ENCODE data around the gene RGS3.

RGS3 gene

DNA sequence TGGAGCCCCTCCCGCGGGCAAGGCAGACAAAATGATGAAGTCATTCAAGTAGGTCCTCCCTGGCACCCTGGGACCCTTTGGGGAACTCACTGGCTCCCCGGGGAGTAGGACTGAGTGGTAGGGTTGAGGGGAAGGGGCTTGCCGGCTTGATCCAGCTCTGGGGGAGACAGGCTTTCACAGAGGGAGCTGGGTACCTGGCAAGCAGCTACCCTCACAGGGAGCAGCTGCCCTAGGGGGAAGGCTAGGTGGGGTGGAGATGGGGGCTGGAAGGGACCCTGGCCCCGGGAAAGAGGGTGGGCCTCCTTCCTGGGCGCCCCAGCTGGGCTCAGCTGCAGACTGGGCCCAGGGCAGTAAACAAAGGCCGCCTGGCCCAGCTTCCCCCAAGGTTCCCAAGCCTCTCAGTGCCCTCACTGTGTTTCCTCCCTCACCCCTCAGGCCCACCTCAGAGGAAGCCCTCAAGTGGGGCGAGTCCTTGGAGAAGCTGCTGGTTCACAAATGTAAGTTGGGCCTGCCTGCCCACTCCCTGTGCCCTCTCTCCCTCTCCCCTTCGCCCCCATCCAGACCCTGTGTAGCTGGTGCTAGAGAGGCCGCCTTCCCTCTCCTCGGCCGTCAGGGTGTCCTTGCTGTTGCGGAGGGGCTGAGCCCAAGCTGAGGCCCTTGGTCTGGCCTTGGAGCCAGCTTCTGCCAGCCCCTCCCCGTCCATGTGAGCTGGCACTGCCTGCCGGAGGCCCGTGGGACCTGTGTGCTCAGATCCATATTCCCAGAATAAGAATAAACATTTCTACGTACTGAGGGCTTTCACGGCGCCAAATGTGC, 131.2 kb downstream of the RGS3 start:
- in situ Hi-C loops (cut with MboI; ENCODE audit: low sequenced_read_pairs) = loop anchor here (5.0 to 25.0 kb wide), 3 partner anchors 63 to 682 kb away; no protein-coding TSS in a partner anchor

DNA sequence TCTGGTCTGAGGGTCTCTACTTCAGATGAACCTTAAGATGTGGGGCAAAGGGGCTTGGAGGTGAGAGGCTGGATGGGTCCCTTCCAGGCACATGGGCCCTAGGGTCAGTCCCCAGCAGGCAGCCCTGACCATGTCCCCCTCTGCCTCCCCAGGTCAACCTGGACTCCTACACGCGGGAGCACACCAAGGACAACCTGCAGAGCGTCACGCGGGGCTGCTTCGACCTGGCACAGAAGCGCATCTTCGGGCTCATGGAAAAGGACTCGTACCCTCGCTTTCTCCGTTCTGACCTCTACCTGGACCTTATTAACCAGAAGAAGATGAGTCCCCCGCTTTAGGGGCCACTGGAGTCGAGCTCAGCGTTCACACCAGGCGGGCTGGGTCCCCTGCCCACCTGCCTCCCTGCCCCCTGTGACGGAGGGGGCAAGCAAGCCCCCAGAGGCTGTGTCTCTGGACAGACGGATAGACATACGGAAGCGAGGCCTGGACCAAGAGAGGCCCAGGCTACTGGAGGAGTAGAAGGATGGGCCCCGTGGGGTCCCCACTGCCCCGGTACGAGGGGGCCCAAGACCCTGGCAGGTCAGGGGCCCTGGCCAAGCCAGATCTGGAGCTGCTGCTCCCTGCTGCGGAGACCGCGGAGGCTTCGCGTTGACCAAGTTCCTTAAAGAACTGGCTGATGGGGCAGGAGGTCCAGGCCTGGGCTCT, 133.2 kb downstream of the RGS3 start:
- in situ Hi-C loops (cut with MboI; ENCODE audit: low sequenced_read_pairs) = loop anchor here (25.0 kb wide), 1 partner anchor 684 kb away; no protein-coding TSS in a partner anchor

DNA sequence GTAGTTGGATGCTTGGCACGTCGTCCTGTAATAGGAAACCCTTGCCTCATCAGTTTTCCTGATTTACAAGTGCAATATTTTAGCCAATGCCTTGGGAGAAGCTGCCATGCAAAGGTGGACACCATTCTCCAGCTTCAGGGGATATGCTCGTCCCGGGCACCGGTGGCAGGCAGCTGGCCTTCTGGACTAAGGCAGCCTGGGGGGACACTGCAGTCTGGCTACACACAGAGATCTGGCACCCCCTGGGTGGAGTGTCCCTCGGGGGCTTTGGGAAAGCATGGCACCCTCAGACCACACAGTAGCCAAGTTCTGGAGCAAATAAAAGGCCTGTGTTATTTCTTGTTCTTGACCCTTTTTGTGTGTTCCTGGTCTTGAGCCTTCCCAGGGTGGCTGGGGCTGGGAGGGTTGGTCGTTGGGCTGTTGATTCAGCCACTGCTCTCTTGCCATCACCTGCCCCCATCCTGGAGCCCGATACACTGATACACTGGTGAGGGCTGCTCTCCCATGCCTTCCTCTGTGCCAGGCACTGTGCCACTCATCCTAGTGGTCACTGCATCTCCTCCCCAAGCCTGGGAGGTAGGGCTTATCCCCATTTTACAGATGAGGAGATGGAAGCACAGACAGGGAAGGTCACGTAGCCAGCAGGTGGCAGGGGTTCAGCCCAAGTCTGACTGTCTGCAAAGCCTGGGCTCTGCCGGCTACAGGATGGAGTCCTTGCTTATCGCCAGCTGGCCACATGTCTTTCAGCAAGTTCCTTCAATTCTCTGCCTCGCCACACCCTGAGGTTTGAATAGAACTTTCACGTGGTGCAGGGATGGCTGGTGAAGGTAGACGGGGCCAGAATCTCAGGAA, 134.1 kb downstream of the RGS3 start:
- in situ Hi-C loops (cut with MboI; ENCODE audit: low sequenced_read_pairs) = loop anchor here (25.0 kb wide), 1 partner anchor 685 kb away; no protein-coding TSS in a partner anchor

DNA sequence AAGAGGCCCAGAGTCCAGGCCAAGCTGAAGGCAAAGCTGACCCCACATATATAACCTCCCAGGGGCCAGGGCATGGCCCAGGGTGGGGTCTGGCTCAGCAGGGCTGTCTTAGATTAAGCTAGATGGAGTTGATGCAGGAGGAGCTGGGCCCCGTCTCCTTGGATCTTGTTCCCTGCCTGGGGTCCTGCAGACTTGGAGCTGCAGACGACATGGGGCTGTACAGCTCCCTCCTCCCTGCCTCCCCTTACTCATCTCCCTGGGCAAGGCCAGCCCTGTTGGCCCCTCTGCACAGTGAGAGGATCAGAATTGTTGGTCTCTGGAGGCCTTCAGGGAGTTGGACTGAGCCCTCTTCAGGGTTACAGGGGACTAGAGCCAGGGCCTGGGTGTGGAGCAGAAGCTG, 134.9 kb downstream of the RGS3 start:
- in situ Hi-C loops (cut with MboI; ENCODE audit: low sequenced_read_pairs) = loop anchor here (25.0 kb wide), 1 partner anchor 686 kb away; no protein-coding TSS in a partner anchor

DNA sequence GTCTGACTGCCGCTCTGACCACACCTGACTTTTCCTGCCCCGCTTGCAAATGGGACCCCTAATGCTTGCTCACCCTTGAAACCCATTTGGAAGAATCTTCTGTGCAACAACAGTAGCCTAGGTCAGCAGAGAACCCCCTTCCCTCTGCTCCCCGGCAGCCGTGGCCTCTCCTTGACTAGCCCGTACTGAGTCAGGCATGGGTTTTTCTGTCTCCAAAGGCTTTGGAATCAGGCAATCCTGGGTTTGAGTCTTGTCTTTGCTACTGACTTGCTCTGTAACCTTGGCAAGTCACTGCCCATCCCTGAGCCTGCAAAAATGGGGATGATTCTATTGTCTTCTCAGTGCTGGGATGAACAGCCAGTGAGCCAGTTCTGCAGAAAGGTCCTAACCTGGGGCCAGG, 135.4 kb downstream of the RGS3 start:
- in situ Hi-C loops (cut with MboI; ENCODE audit: low sequenced_read_pairs) = loop anchor here (25.0 kb wide), 1 partner anchor 687 kb away; no protein-coding TSS in a partner anchor

DNA sequence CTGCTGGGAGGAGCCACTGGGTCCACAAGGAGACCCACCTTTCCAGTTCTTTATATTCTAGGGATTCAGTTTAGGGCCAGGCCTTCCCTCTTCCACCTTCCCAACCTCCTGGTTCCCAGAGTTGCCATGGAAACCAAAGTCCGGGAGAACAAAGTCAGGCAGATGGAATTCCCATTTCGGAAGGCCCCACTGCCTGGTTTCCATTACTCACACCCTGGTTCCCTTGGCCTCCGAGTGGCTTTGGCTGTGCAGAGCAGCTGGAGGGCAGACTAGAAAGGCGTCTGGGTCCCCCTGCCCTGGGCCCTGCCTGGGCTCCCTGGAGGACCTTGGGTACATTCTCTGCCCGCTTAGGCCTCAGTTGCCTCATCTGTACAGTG, 136.1 kb downstream of the RGS3 start:
- in situ Hi-C loops (cut with MboI; ENCODE audit: low sequenced_read_pairs) = loop anchor here (25.0 kb wide), 1 partner anchor 687 kb away; no protein-coding TSS in a partner anchor

DNA sequence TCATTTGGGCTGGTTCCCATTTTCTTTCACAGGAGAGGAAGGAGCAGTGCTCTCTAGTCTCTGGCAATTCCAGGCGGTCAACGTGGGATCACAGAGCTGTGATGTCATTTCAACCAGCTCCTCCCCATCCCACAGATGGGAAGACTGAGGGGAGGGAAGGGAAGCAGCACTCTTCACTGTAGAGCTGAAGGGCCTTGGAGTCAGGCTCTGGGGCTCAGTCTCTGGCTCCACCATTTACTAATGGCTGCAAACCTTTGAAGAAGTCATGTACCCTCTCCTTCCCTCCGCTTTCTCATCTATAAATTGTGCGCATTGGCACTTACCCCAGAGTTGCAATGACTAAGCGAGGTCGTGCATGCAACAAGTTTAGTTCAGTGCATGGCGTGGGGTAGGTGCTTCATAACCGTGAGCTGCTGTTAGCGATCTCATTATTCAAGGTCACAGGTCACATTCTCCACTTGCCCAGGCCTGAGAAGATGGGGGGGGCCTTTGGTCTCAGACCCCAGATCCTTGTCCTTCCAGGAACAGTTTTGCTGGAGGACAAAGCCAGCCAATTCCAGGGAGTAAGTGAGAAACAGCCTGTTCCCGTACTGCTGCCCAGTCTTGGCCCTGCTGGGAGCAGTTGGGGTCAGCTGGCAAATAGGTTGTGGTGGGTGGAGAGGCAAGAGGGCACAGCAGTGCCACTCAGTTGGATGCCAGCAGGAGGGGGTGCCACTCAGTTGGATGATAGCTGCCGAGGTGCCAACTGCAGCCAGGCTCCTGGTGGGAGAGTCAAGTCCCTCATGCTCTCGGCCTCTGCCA, 136.7 kb downstream of the RGS3 start:
- in situ Hi-C loops (cut with MboI; ENCODE audit: low sequenced_read_pairs) = no loop called here

DNA sequence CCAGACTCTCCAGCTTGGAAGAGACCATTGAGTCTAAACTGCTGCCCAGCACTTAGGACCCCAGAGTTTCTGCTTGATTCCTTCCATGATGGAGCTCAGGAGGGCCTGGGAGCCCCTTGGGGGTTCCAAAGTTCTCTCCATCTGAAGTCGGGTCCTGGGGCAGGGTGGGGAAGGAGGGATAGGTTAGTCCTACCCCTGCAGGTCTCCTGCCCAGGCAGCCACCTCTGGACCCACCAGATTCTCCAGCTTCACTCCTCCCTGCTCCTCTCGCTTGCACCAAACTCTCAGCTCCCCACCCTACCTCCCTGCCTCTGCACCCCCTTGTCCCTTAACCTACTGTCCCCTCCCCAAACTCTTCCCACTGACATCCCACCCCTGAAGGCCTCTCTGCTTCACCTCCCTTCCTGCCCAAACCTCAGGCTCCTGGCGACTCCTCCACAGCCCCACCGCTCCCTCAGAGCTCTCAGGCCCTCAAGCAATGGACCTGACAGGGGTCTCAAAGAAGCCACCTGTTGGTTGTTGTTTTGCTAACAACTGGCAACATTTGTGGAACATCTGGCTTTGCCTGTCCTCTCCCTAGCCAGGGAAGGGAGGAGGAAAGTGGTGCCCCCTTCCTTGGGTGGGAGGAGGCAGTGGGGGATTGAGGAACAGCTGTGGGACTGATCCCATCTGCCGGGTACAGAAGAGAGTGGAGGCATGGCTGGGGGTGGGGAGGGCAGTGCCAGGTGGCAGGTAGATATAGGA, 137.5 kb downstream of the RGS3 start:
- in situ Hi-C loops (cut with MboI; ENCODE audit: low sequenced_read_pairs) = no loop called here

DNA sequence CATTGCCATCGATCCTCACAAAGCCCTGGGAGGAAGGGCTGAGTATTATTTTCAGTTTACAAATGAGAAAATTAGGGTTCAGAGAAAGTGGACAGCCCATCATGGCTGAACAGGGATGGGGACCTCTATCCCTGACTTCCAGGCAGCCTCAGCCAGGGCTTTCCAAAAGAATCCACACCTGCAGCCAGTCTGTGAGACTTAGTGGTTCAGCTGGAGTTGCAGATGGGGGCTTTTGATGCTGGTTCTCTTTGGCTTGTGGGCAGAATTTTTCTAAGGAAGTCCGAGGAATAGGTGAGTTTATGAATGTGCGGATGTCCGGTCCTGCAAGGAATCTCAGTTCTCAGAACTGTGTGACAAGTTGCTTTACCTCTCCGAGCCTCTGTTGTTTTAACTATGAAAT, 138.1 kb downstream of the RGS3 start:
- in situ Hi-C loops (cut with MboI; ENCODE audit: low sequenced_read_pairs) = no loop called here

DNA sequence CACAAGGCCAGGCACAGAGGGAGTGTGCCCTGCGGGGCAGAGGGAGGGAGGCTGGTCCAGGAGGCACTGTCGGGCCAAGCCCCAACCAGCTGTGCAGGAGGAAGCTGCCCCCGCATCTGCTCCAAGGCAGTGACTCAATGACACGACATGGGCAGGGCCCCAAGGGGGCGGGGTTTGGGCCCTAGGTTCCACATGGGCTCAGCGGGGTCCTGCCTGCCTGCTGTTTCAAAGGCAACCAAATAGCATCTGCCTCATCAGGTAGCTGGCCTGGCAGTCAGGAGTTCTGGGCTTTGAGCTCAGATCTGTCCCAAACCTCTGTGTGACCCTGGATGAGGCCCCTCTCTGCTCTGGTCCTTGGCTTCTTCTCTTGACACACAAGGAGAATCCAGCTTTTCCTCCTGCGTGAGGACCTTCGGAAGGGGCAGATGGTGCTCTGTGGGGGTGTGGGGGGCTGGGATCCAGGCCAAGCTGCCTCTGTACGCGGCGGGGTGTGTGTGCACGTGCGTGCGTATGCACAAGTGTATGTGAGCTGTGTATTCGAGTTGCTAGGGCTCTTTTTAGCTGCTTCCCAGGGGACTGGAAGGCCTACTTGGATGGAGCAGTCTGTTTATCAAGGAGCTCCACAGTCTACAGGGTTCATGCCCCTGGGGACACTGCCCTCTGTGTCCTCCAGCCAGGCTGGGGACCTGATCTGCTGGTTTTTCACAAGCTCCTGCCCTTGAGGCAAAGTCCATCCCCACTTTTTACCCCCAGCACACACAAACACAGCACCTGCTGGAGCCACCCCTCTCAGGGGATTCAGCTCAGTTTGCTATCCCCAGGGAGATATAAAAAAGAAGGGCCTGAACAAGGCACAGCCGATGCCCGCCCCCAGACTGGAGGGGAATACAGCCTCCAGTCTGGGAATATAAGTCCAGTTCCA, 138.9 kb downstream of the RGS3 start:
- in situ Hi-C loops (cut with MboI; ENCODE audit: low sequenced_read_pairs) = no loop called here

DNA sequence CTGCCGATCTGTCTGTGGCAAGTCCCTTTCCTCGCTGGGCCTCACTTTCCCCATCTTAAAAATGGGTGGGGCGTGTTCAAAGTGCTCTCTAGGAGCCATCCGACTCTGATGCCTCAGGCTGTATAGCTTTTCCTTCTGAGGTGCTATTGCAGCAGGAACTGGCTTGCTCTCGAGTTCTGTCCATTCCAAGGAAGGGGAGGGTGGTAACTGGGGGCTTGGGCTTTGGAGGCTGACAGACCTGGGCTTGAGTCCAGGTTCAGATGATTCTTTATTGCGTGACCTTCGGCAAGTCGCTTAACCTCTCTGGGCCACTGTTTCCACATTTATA, 139.5 kb downstream of the RGS3 start:
- in situ Hi-C loops (cut with MboI; ENCODE audit: low sequenced_read_pairs) = no loop called here

DNA sequence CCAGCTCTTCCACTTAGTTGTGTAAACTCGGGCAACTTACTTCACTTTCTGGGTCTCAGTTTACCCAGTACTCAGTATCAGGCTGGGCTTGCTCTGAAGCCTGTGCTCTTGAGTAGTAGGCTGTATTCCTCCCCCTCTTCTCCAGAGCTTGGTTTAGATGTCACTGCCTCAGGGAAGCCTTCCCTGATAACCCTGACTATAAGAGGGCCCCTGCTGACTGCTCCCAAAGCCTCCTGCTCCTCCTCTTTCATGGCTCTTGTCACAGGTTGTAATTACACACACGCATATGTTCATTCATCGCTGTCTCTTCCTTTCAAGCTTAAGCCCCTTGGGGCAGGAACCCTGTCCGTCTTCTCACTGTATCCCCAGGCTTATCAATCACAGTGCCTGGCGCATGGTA, 140.2 kb downstream of the RGS3 start:
- in situ Hi-C loops (cut with MboI; ENCODE audit: low sequenced_read_pairs) = no loop called here

DNA sequence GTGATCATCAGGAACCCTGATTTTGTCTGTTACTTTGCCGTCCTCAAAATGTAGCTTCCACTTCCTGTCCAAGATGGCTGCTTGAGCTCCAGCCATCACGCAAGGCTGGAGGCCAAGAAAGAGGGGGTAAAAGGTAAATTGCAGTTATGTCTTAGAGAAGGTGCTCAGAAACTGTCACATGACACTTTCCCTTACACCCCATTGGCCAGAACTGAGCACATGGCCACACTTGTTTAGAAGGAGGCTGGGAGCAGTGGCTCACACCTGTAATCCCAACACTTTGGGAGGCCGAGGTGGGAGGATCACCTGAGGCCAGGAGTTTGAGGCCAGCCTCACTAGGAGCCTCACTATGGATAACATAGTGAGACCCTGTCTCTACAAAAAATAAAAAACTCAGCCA, 140.9 kb downstream of the RGS3 start:
- in situ Hi-C loops (cut with MboI; ENCODE audit: low sequenced_read_pairs) = no loop called here

DNA sequence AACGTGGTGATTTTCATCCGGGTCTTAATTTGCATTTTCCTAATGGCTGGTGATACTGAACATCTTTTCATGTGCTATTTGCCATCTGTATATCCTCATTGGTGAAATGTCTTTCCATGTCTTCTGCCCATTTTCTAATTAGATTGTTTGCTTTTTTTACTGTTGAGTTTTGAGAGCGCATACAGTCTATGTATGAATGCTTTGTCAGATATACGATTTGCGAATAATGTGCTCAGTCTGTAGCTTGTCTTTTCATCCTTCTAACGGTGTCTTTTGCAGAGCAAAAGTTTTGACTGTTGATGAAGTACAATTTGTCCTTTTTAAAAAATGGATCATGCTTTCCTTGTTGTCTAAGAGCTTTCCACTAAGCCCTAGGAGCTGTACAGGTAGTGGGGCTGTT, 143.0 kb downstream of the RGS3 start:
- in situ Hi-C loops (cut with MboI; ENCODE audit: low sequenced_read_pairs) = no loop called here

DNA sequence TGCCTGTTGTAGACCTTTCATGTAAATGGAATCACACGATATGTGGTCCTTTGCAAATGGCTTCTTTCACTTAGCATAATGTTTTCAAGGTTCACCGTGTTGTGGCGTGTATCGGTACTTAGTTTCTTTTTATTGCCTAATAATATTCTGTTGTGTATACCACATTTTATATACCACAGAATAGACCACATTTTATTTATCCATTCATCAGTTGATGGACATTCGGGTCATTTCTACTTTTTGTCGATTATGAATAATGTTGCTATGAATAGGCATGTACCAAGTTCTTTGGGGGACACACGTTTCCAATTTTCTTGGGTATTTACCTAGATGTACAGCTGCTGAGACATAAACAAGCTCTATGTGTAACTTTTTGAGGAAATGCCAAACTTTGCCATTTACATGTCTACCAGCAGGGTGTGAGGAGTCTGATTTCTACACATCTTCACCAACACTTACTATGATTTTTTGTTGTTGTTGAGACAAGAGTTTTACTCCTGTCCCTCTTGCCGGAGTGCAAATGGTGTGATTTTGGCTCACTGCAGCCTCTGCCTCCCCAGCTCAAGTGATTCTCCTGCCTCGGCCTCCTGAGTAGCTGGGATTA, 144.7 kb downstream of the RGS3 start:
- in situ Hi-C loops (cut with MboI; ENCODE audit: low sequenced_read_pairs) = no loop called here

DNA sequence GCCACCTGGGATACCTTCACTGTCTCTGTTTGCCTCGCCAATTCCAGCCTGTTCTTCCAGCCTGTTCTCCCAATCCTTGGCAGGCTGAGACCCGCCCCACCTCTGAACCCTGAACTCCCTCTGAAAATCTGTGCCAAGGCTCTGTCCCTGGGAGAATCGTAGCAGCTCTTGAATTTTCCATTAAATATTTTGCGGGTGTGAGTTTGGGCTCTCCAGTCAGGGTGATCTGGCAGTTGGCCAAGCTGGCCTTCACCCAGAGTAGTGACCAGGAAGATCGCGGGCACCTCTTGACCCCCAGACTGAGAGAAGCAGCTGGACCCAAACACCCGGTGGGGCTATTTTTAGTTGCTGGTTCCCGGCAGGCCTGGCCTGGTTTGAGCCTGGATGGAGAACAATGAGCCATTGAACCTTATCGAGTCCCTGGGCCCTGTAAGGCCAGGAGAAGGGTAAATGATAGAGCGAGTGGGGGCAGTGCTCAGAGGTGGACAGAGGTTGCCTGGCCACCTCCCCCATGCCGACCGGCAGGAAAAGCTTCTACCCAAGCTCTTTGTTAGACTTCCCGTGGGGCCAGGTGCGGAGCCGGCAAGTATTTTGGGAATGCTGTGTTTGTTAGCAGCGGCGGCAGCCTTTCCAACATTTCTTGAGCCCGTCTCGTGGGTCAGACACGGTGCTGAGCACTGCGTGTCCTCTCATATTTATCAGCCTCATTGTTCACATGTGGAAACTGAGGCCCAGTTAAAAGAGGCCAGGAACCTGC, 146.2 kb downstream of the RGS3 start:
- in situ Hi-C loops (cut with MboI; ENCODE audit: low sequenced_read_pairs) = no loop called here

DNA sequence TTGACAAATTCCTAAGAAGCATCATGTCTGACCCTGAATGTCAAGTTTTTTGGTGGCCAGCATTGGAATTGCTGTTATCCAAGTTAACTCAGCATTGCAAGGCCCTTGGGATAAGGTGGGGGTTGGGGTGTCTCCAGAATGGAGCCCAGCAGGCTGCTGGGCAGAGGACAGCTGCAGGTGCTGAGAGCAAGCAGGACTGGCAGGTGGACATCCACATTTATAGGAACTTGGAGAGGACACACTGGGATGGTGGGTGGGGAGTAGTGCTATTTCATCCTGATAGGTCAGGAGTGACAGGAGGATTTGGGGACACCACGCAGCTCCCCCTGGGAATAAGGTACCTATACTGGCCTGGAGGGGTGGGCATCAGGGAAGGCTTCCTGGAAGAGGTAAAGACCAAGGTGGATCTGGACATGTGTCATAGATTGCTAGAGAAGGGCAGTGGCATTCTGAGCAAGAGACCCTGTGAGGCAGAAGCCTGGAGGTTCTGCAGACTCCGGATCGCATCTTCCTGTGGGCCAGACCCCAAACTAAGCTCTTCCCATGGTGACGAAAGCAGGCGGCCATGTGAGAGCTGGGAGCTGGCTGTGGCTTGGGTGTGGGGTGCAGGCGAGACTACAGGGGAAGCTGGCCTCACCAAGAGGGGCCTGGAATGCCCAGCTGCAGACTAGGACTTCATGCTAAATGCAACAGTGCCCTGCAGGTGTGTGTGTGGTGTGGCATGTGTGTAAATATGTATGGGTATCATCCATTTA, 148.1 kb downstream of the RGS3 start:
- in situ Hi-C loops (cut with MboI; ENCODE audit: low sequenced_read_pairs) = no loop called here
